Measurements from ENCODE around the gene XAB2. TPM values are rescaled to one million over a fixed set of nuclear protein-coding genes. Genes with fewer than 3 reads are reported as not detected.

The XAB2 gene
- total and polyA plus RNA-seq, 2 donors (not counting 3 experiments of a cell fraction or from before 2014, with no cell fraction given) = 37.3 to 47.6 TPM

- POLR2A ChIA-PET = no interaction called here
- H3K9me1 ChIP-seq (replicated peaks; ENCODE audit: control insufficient read depth, extremely low read depth, insufficient read depth, low read length) = no peaks in the 10 kb centered on the region
- no peak overlapping the region for H3K9ac ChIP-seq (replicated peaks; ENCODE audit: extremely low read depth, insufficient read depth, low read length)
- dilution Hi-C loops (cut with MboI; ENCODE audit: extremely low pct_ligation_motif_present, low sequenced_read_pairs) = no loop called here
- TF ChIP-seq FOS (IDR thresholded peaks at IDR 0.05; ENCODE audit: borderline replicate concordance, insufficient read depth, low read length) = no peak
- TF ChIP-seq MYC (IDR thresholded peaks at IDR 0.05; ENCODE audit: low read depth, low read length) = no peak
- no peak for TF ChIP-seq JUN (IDR thresholded peaks at IDR 0.05; ENCODE audit: borderline replicate concordance, insufficient read depth, insufficient read length, low read depth)
- no peak for TF ChIP-seq EZH2 (IDR thresholded peaks at IDR 0.05; ENCODE audit: borderline replicate concordance, low read depth, low read length, severe bottlenecking)
- no peak for TF ChIP-seq POLR2AphosphoS5 (IDR thresholded peaks at IDR 0.05; ENCODE audit: insufficient read depth, low read depth, low read length)
- TF ChIP-seq CTCF (IDR thresholded peaks at IDR 0.05; ENCODE audit: extremely low read depth in 1 of 2, insufficient read depth in 1 of 2, low read depth in 1 of 2, low read length in 2 of 2) = no peak
- TF ChIP-seq POLR2A (IDR thresholded peaks at IDR 0.05; ENCODE audit: low read depth, low read length) = no peak
- TF ChIP-seq MAX (IDR thresholded peaks at IDR 0.05; ENCODE audit: insufficient read depth, insufficient read length) = no peak
- no peak for TF ChIP-seq GATA2 (IDR thresholded peaks at IDR 0.05; ENCODE audit: insufficient read depth, insufficient read length, low read depth, low read length)
- H4K20me1 ChIP-seq (replicated peaks; ENCODE audit: control insufficient read depth, extremely low read depth, insufficient read depth, low read length) = no peaks in the 10 kb centered on the region
- H3K4me3 ChIP-seq (replicated peaks in 1 of 3; ENCODE audit: insufficient read depth in 1 of 3, low read depth in 1 of 3, low read length in 3 of 3) = no peak overlapping the region
- no peaks in the 10 kb centered on the region for H3K79me2 ChIP-seq (ENCODE audit: control insufficient read depth, insufficient read depth, low read length)
- H3K36me3 ChIP-seq (ENCODE audit: control insufficient read depth in 2 of 2, extremely low read depth in 1 of 2, insufficient read depth in 2 of 2, low read length in 2 of 2) = no peaks in the 10 kb centered on the region
- no peak overlapping the region for H3K27ac ChIP-seq (ENCODE audit: insufficient read depth, low read depth, low read length)
- H3K4me1 ChIP-seq (ENCODE audit: control insufficient read depth, extremely low read depth, insufficient read depth, low read length) = no peaks in the 10 kb centered on the region
- CTCF ChIA-PET = no interaction called here
- intact Hi-C loops (cut with micrococcal nuclease) = no loop called here
- no peak for FAIRE-seq
- no peak overlapping the region for H3K4me2 ChIP-seq (ENCODE audit: insufficient read depth, low read length)
- no TSS peak for BruUV-seq (replicated peaks)
- DNase-seq (ENCODE audit: low read depth, low spot score) = no peak
- no peak overlapping the region for H2AFZ ChIP-seq (ENCODE audit: low read depth, low read length)
- H3K9me3 ChIP-seq (replicated peaks; ENCODE audit: control insufficient read depth, insufficient read depth, low read length) = no peaks in the 10 kb centered on the region
- peaks cover 0 to 2% of the 10 kb centered on the region in 2 experiments for H3K27me3 ChIP-seq (ENCODE audit: control insufficient read depth in 2 of 2, insufficient read depth in 2 of 2, low read length in 2 of 2)
Observed at GRCh38 chr19:7645656-7646425, 16.5 kb upstream of the XAB2 start.

All from endothelial cell of umbilical vein (primary cell).